A549 (cell line): Measurements from ENCODE around the gene TRAPPC11.

ENCODE experiments used
- CTCF ChIP-seq: fragments of >200 bp; sonication (Bioruptor Twin); formaldehyde crosslinking; IDR thresholded peaks from 3 replicates; pipeline ENCODE4 v1.5.1; 2016
- EP300 ChIP-seq, 2 experiments: fragments of >200 bp; sonication (Bioruptor Twin); formaldehyde crosslinking; IDR thresholded peaks; 2 replicates in 1 of 2; 3 replicates in 1 of 2; pipeline ENCODE4 v1.6.1; 2016 to 2017
- GATA3 ChIP-seq: IDR thresholded peaks from 2 replicates; pipeline ENCODE4 v1.6.1; 2012; ENCODE audit warnings: borderline replicate concordance
- MAX ChIP-seq: IDR thresholded peaks from 2 replicates; pipeline ENCODE4 v1.6.1; 2012
- POLR2A ChIP-seq: IDR thresholded peaks from 2 replicates; pipeline ENCODE4 v1.6.1; 2012; ENCODE audit warnings: mild to moderate bottlenecking, low read length
- RAD21 ChIP-seq, 2 experiments: fragments of >200 bp in 1 of 2; sonication (Bioruptor Twin) in 1 of 2; formaldehyde crosslinking in 1 of 2; IDR thresholded peaks in 1 of 2; conservative IDR thresholded peaks in 1 of 2; 2 replicates in 1 of 2; 3 replicates in 1 of 2; pipeline ENCODE4 v1.6.1; 2012 to 2018; ENCODE audit warnings: inconsistent platforms in 1 of 2

- TF ChIP-seq POLR2A (no peak), GATA3 (no peak), CTCF (no peak), RAD21 (conservative IDR thresholded peaks at IDR 0.05 in 1 of 2, IDR thresholded peaks at IDR 0.05 in 1 of 2) (no peak), MAX (no peak), EP300 (IDR thresholded peaks at IDR 0.05) (no peak)
Measured at GRCh38 chr4:183636923-183637322, 22.2 kb upstream of the TRAPPC11 start.
